NCI-H1930 (cell line): ENCODE results near the gene TULP1.

ENCODE experiments used
- DNase-seq, 2 experiments: peaks; one replicate each; lab custom pipeline; 2025; lab: John Stamatoyannopoulos, UW

Gene TULP1

DNA sequence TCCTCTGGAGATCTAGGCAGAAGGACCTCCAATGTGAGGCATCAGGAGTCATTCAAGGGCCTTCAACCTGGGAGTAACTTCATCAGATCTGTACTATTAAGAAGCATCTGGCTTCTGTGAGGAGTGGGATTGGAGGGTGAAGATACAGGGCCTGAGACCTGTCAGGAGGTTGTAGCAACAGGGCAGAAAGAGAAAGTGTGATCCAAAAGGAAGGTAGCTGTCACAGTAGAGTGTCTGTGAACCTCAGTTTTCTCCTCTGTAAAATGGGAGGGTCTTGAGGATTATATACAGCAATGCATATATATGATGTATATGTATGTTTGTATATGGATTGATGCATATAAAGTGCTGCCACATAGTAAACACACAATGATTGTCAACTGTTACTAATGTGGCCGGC, 47.0 kb downstream of the TULP1 start:
- DNase-seq = no peak

DNA sequence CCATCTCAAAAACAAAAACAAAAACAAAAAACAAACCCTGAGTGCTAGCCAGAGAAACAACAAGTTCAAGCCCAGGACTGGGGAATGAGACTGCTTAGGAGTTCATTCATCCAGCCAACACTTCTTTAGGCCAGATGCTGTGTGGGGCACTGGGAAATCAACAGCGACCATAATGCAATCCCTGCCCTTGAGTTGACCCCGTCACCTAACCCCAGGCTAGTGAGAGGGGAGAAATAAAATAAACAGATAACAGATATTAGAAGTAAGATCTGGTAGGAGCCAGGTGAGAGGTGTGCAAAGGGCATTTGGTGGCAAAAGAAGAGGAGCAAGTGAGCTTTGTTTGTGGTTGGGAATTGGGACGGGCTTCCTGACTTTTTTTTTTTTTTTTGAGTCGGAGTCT, 49.4 kb downstream of the TULP1 start:
- DNase-seq = no peak

DNA sequence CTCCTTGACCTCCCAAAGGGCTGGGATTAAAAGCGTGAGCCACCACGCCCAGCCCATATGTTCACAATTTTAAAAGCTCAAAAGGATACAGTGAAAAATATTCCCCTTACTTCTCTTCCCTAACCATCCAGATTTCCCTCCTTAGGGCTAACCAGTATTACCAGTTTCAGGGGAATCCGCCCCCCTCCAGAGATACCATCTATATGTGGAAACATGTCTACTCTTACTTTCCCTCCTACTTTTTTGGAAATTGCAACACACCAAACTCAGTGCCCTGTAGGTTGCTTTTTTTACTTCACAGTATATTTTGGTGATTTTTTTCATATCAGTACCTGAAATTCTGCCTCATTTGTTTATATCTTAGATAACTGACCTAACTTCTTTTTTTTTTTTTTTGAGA, 51.4 kb downstream of the TULP1 start:
- no peak for DNase-seq

DNA sequence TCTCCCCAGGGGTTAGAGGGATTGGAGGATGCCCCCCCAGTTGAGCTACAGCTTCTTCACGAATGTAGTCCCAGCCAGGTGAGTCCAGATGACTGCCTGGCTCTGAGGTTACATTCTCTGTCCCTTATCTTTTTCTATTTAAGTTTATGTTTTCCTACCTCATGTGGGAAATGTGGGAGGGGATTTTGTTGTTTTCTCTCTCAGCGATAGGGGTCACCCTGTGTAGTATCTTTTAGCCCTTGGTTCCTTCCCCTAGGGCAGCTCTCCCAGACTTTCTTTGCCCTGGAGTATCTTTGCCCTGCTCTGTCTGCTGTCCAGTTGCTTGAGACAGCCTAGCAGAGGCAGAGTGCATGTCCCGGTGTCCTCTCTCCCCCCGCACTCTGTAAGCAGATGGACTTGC, 54.8 kb downstream of the TULP1 start:
- no peak for DNase-seq

DNA sequence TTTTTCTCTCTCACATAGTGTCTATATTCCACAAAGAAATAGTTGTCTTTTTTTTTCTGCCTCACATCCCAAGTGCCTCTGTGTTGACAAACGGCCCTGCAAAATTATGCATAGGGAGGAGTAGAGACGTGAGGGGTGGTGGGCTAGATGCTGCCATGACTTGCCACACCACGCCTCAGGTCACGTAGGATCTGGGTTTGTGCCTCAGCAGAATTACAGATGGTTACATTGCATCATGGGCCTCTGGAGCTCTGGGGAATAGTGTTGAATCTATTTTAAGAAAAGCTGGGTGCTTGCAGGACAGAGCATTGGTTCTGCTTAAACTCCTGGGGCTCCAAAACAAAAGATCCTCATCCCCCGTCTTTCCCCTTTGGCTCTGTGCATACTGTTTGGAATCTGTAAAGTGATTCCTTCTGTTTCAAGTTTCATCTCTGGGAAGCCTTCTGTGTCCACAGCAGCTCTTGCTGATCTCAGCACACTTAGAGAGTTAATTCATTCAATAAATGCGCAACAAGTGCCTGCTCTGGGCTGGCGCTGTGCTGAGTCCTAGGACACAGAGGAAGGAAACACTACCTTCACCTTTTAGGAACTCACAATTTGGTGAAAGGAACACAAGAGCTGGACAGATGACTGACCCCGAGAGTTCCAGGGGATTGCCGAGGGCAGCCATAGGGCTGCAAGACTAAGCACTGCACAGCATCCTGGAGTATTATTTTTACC, 58.1 kb downstream of the TULP1 start:
- DNase-seq = no peak

DNA sequence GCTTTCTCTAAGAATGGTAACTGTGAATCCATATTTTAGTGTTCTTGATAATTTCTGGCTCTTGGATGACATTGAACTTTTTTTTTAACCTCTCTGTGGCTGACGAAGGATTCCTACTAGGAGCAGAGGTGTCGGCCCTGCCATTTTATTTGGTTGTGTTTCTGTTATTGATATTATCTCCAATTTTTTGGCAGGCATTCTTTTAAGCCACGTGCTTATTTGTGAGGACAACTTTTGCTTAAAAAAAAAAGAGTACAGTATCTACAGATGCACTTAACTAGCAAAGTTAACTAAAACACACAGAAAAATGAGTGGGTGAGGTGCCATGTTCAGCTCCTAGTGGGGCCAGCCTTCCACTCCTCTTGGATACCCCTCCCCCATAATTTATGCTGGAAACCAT, 59.5 kb downstream of the TULP1 start:
- DNase-seq = no peak

DNA sequence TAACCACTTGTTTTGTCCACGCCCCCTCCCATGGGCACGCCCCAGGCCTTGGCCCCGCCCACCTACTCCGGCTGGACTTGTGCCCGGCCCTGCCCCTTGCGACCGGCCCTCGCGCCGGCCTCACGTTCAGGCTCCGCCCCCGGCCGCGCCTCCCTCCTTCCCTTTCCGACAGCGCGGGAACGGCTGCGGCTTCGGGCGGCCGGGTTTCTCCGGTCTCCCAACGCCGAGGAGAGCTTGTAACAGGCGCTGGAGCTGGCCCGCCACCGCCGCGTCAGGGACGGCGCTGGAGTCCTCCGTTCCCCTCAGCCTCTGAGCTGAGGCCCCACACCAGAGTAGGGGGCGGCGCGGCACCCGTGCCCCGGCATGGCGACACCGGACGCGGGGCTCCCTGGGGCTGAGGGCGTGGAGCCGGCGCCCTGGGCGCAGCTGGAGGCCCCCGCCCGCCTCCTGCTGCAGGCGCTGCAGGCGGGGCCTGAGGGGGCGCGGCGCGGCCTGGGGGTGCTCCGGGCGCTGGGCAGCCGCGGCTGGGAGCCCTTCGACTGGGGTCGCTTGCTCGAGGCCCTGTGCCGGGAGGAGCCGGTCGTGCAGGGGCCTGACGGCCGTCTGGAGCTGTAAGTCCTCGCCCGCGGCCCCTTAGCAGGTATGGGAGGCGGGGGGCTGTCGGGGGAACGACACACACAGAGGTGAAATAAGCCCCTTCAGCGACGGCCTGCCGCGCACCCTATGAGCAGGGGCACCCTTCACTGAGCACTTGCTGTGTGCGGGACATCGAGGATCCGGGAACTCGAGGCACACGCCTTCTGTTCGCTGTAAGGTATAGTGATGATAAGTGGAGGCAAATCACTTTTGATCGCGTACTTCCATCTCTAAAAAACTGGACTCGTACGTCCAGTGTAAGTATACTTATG, 60.3 kb downstream of the TULP1 start, which contains the start of gene FANCE:
TSS of gene FANCE (plus strand) at position 156 of the 908 bp plus-strand sequence. CDS start at position 364, 208 bp downstream.
- DNase-seq = peak; percentile 82 to 90

DNA sequence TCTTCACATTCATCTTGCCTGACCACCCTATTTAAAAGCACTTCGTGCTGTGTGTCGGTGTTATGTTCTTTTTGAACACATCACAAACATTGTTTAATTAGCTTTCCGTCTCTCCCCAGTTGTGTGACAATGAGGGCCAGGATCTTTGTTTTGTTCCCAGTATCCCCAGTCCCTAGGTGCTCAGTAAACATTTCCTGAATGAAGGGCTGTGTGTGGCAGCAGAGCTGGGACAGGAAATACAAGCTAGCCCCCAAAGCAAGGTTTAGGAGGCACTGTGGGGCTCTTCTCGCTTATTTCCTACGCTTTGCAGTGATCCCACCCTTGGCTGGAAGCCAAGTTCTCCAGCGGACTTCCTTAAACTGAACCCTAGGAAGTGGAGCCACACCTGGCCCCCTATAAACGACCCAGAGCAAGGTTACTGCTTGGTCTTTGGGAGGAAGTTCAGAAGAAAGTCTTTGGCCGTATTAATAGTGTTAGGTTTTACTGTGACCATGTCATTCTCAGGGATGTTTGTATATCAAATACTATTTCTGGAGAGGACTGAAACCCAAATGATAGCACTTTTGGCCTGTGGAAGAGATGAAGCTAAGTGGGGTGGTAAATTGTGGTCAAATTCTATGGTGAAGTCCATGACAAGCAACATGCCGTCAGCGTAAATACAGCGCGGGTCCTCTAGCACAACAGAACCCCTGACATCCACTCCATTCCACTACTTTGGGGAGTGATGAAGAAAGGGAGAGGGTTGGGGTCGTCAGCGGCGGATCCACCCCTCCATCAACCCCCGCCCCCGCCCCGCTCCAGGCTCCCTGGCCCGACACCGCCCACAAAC, 61.1 kb downstream of the TULP1 start:
- no peak for DNase-seq

DNA sequence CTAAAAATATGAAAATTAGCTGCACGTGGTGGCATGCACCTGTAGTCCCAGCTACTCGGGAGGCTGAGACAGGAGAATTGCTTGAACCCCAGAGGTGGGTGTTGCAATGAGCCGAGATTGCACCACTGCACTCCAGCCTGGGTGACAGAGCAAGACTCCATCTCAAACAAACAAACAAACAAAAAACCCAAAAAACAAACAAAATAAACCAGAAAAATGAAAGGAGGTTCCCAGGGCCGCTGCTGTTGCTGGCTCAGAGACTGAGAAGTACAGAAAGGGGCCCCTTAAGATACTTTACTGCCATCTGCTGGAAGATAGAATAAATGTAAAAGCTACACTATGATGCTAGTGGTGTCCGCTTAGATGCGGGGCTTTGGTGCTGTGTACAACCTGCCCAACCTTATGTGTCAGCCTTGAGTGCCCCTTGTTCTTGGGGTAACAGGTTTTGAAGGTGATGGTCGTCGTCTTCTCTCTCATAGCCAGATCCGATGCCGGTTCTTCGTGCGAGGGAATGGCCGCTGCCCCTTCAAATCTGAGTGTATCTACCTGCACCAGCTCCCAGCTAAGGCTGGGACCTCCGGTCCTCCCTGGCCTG, 63.3 kb downstream of the TULP1 start:
- peak; percentile 65 to 68 for DNase-seq

DNA sequence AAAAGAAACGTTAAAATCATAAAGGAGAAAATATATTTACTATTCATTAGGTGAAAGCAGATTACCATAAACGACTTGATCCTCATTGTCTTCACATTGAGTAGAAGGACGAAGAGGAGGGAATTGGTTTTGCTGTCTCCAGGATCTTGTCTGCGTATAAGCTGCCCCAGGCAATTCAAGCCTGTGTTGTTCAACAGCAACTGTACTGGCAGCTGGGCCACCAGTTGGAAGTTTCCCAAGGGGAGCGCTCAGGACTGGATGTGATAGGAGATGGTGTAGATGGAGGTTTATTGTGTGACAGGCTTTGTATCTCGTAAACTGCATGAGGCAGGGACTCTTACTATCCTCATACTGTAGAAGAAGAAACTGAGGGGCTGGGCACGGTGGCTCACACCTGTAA, 64.5 kb downstream of the TULP1 start:
- DNase-seq = no peak
